ENCODE measurements around the gene LGALS3BP.

GRCh38 chr17:78980624-78980972 lies 875 bp upstream of the LGALS3BP start:
- no peak for TF ChIP-seq POLR2A (IDR thresholded peaks at IDR 0.05; ENCODE audit: low read depth, low read length)
- TF ChIP-seq POLR2AphosphoS5 (IDR thresholded peaks at IDR 0.05; ENCODE audit: low read depth, low read length), result no peak
